GM19328 (cell line): Measurements from ENCODE around the gene SLCO3A1.

Source experiments
- ATAC-seq: cut with Tn5 transposase; IDR thresholded peaks from one replicate; pipeline ENCODE4 v1.9.1; 2021; ENCODE audit warnings: mild to moderate bottlenecking, moderate library complexity; ENCODE audit not compliant: unreplicated experiment

SLCO3A1 gene

GRCh38 chr15:91860498-91860897, 7.0 kb downstream of the SLCO3A1 start:
- no peak for ATAC-seq

- ATAC-seq = no peak
Observed at GRCh38 chr15:91861223-91861622, 7.7 kb downstream of the SLCO3A1 start.

GRCh38 chr15:91862891-91863504, 9.5 kb downstream of the SLCO3A1 start:
- ATAC-seq = no peak

- ATAC-seq = no peak
Observed at GRCh38 chr15:91863621-91864255, 10.2 kb downstream of the SLCO3A1 start.

GRCh38 chr15:91864664-91865063, 11.2 kb downstream of the SLCO3A1 start:
- no peak for ATAC-seq

GRCh38 chr15:91865486-91865885, 12.0 kb downstream of the SLCO3A1 start:
- no peak for ATAC-seq

GRCh38 chr15:91865950-91866349, 12.4 kb downstream of the SLCO3A1 start:
- ATAC-seq = no peak

GRCh38 chr15:91866371-91866905, 12.9 kb downstream of the SLCO3A1 start:
- ATAC-seq = no peak

- no peak for ATAC-seq
Observed at GRCh38 chr15:91866971-91867372, 13.5 kb downstream of the SLCO3A1 start.

GRCh38 chr15:91867581-91868026, 14.1 kb downstream of the SLCO3A1 start:
- no peak for ATAC-seq

GRCh38 chr15:91870876-91871537, 17.5 kb downstream of the SLCO3A1 start:
- no peak for ATAC-seq

- ATAC-seq = no peak
Observed at GRCh38 chr15:91871837-91872236, 18.3 kb downstream of the SLCO3A1 start.

GRCh38 chr15:91872356-91873137, 19.0 kb downstream of the SLCO3A1 start:
- ATAC-seq = no peak

- ATAC-seq = no peak
Observed at GRCh38 chr15:91873138-91873536, 19.6 kb downstream of the SLCO3A1 start.

- ATAC-seq = no peak
Observed at GRCh38 chr15:91874171-91874570, 20.7 kb downstream of the SLCO3A1 start.

GRCh38 chr15:91874992-91875660, 21.6 kb downstream of the SLCO3A1 start:
- no peak for ATAC-seq

- ATAC-seq = no peak
Observed at GRCh38 chr15:91876187-91876586, 22.7 kb downstream of the SLCO3A1 start.

- ATAC-seq = no peak
Observed at GRCh38 chr15:91878319-91878870, 24.9 kb downstream of the SLCO3A1 start.

- no peak for ATAC-seq
Observed at GRCh38 chr15:91879158-91879557, 25.6 kb downstream of the SLCO3A1 start.

GRCh38 chr15:91880373-91880772, 26.9 kb downstream of the SLCO3A1 start:
- no peak for ATAC-seq
